SK-N-SH (cell line): ENCODE measurements around the gene PKM. TPM values are rescaled to one million over a fixed set of nuclear protein-coding genes. Genes with fewer than 3 reads are reported as not detected.
A peak's percentile ranks its signal among the peaks of the same experiment; 100 is the strongest.

Experiments
- CTCF ChIA-PET: fragments of 300-600, 350-600 bp; formaldehyde crosslinking; extraction: SDS; loops from one replicate; lab custom pipeline; 2021; lab: Yijun Ruan, JAX
- POLR2A ChIA-PET: fragments of 350-600 bp; sonication (Branson Sonifier 250); formaldehyde crosslinking; extraction: SDS; loops from one replicate; lab custom pipeline; 2020; ENCODE audit warnings: antibody characterized with exemption, inconsistent platforms; lab: Yijun Ruan, JAX
- DNase-seq: peaks from one replicate; pipeline ENCODE4 v3.0.0; 2012
- H2AFZ ChIP-seq: fragments of 200-600 bp; sonication (generic); 2 replicates; pipeline ENCODE4 v1.8.1; 2016; ENCODE audit warnings: antibody characterized with exemption, mild to moderate bottlenecking, low read depth
- H3F3A ChIP-seq: fragments of 200-600 bp; sonication (generic); replicated peaks from 2 replicates; pipeline ENCODE3; 2016; ENCODE audit warnings: antibody characterized with exemption, mild to moderate bottlenecking; ENCODE audit not compliant: insufficient read depth
- H3K27ac ChIP-seq, 2 experiments: fragments of 200-500 bp in 1 of 2; fragments of 200-600 bp in 1 of 2; sonication (Bioruptor generic) in 1 of 2; sonication (generic), shearing (Covaris generic) in 1 of 2; 2 replicates each; pipeline versions ENCODE4 v1.5.1 to v1.6.1; 2014 to 2016; ENCODE audit warnings: low read depth in 2 of 2, inconsistent platforms in 1 of 2, low read length in 1 of 2, mild to moderate bottlenecking in 1 of 2, mixed read lengths in 1 of 2
- H3K27me3 ChIP-seq: fragments of 200-600 bp; sonication (generic), shearing (Covaris generic); 2 replicates; pipeline ENCODE4 v1.6.1; 2016; ENCODE audit warnings: mixed run types; ENCODE audit not compliant: insufficient read depth
- H3K36me3 ChIP-seq, 2 experiments: fragments of 200-500 bp in 1 of 2; fragments of 200-600 bp in 1 of 2; sonication (Bioruptor generic) in 1 of 2; sonication (generic) in 1 of 2; replicated peaks in 1 of 2; 2 replicates each; pipeline versions ENCODE3 to v1.5.1; 2014 to 2016; ENCODE audit warnings: low read length in 1 of 2, mild to moderate bottlenecking in 1 of 2; ENCODE audit not compliant: insufficient read depth in 2 of 2, control insufficient read depth in 1 of 2
- H3K4me1 ChIP-seq, 2 experiments: fragments of 200-500 bp in 1 of 2; fragments of 200-600 bp in 1 of 2; sonication (Bioruptor generic) in 1 of 2; sonication (generic), shearing (Covaris generic) in 1 of 2; 2 replicates each; pipeline versions ENCODE4 v1.5.1 to v1.6.1; 2014 to 2016; ENCODE audit warnings: low read depth in 1 of 2, low read length in 1 of 2, mixed run types in 1 of 2; ENCODE audit not compliant: insufficient read depth in 2 of 2, control insufficient read depth in 1 of 2
- H3K4me2 ChIP-seq: fragments of 200-600 bp; sonication (generic), shearing (Covaris generic); 2 replicates; pipeline ENCODE4 v1.6.1; 2017; ENCODE audit warnings: mixed run types
- H3K4me3 ChIP-seq, 2 experiments: fragments of 200-500 bp in 1 of 2; fragments of 200-600 bp in 1 of 2; sonication (Bioruptor generic) in 1 of 2; sonication (generic), shearing (Covaris generic) in 1 of 2; 2 replicates each; pipeline versions ENCODE4 v1.5.1 to v1.8.1; 2014 to 2016; ENCODE audit warnings: low read depth in 2 of 2, inconsistent platforms in 1 of 2, low read length in 1 of 2, mild to moderate bottlenecking in 1 of 2, mixed read lengths in 1 of 2, moderate library complexity in 1 of 2
- H3K79me2 ChIP-seq: fragments of 200-600 bp; sonication (generic); 2 replicates; pipeline ENCODE4 v1.8.1; 2017; ENCODE audit warnings: mild to moderate bottlenecking; ENCODE audit not compliant: insufficient read depth
- H3K9ac ChIP-seq: fragments of 200-600 bp; sonication (generic); 2 replicates; pipeline ENCODE4 v1.6.1; 2017; ENCODE audit warnings: mixed run types
- H3K9me2 ChIP-seq: fragments of 200-600 bp; sonication (generic); 2 replicates; pipeline ENCODE4 v1.6.1; 2017; ENCODE audit warnings: mixed run types
- H3K9me3 ChIP-seq: fragments of 200-600 bp; sonication (generic); 2 replicates; pipeline ENCODE4 v1.6.1; 2017; ENCODE audit warnings: mixed run types, mild to moderate bottlenecking, moderate library complexity
- H4K20me1 ChIP-seq: fragments of 200-600 bp; sonication (generic); 2 replicates; pipeline ENCODE4 v1.6.1; 2017; ENCODE audit warnings: mild to moderate bottlenecking, mixed run types; ENCODE audit not compliant: insufficient read depth
- ELF1 ChIP-seq: IDR thresholded peaks from 2 replicates; pipeline ENCODE4 v1.4.0; 2012
- EP300 ChIP-seq, 2 experiments: IDR thresholded peaks; 2 replicates each; pipeline versions ENCODE4 v1.4.0 to v1.6.1; 2012; ENCODE audit warnings: borderline replicate concordance in 1 of 2, low read depth in 1 of 2, low read length in 1 of 2
- EZH2phosphoT487 ChIP-seq: fragments of 200-600 bp; sonication (generic); IDR thresholded peaks from 2 replicates; pipeline ENCODE4 v1.6.1; 2017; ENCODE audit warnings: low read depth, mixed run types, mild to moderate bottlenecking, antibody characterized with exemption, moderate library complexity, borderline replicate concordance
- FOXJ3 ChIP-seq: sonication (generic); formaldehyde crosslinking; IDR thresholded peaks from 2 replicates; pipeline ENCODE4 v1.5.1; 2020; ENCODE audit warnings: mild to moderate bottlenecking, missing genetic modification reagents
- FOXM1 ChIP-seq: IDR thresholded peaks from 2 replicates; pipeline ENCODE4 v1.4.0; 2012; ENCODE audit warnings: low read depth, mild to moderate bottlenecking
- GABPA ChIP-seq: IDR thresholded peaks from 2 replicates; pipeline ENCODE4 v1.4.0; 2012; ENCODE audit warnings: low read depth, mild to moderate bottlenecking
- GATA2 ChIP-seq: sonication (generic); formaldehyde crosslinking; IDR thresholded peaks from 2 replicates; pipeline ENCODE4 v1.5.0; 2020; ENCODE audit warnings: mild to moderate bottlenecking, missing genetic modification reagents
- MEF2A ChIP-seq: IDR thresholded peaks from 2 replicates; pipeline ENCODE4 v1.4.0; 2012; ENCODE audit warnings: low read depth, borderline replicate concordance
- NRF1 ChIP-seq: IDR thresholded peaks from 2 replicates; pipeline ENCODE4 v1.6.1; 2012; ENCODE audit warnings: low read depth, mild to moderate bottlenecking, low read length
- RCOR1 ChIP-seq: fragments of 150-350 bp; IDR thresholded peaks from 2 replicates; pipeline ENCODE4 v1.6.1; 2017; ENCODE audit warnings: antibody characterized with exemption, low read length
- RFX5 ChIP-seq: IDR thresholded peaks from 2 replicates; pipeline ENCODE4 v1.6.1; 2012; ENCODE audit warnings: mild to moderate bottlenecking, improper control_type of control experiment, low read length
- RXRA ChIP-seq: IDR thresholded peaks from 2 replicates; pipeline ENCODE4 v1.4.0; 2012; ENCODE audit warnings: low read depth, mild to moderate bottlenecking, borderline replicate concordance
- SIN3A ChIP-seq: IDR thresholded peaks from 2 replicates; pipeline ENCODE4 v1.6.1; 2012; ENCODE audit warnings: low read depth, mild to moderate bottlenecking, low read length, moderate library complexity, borderline replicate concordance
- TAF1 ChIP-seq: IDR thresholded peaks from 2 replicates; pipeline ENCODE4 v1.6.1; 2012; ENCODE audit warnings: low read depth, mild to moderate bottlenecking, low read length, moderate library complexity, borderline replicate concordance
- TCF12 ChIP-seq: IDR thresholded peaks from 2 replicates; pipeline ENCODE4 v1.4.0; 2012
- TEAD4 ChIP-seq: IDR thresholded peaks from 2 replicates; pipeline ENCODE4 v1.4.0; 2012; ENCODE audit warnings: mild to moderate bottlenecking, borderline replicate concordance; ENCODE audit not compliant: insufficient read depth
- YY1 ChIP-seq: IDR thresholded peaks from 2 replicates; pipeline ENCODE4 v1.4.0; 2012; ENCODE audit warnings: low read depth, mild to moderate bottlenecking
- WGBS: methylation state at CpG from one replicate; pipeline ENCODE4 v1.1.6; 2017; ENCODE audit warnings: low lambda C conversion rate; 5-methylcytosine and 5-hydroxymethylcytosine counted together
- polyA plus RNA-seq, 3 experiments: library from polyadenylated mRNA; depleted of rRNA; stranded (reverse); fragments of >200 nt; gene quantifications; 2 replicates each; pipeline ENCODE4 v1.2.3, GENCODE V29; 2012
- TF ChIP-seq, protein P1 (sequence below): IDR thresholded peaks from 2 replicates; pipeline ENCODE4; 2012
- TF ChIP-seq, protein P2 (sequence below): fragments of 200-600 bp; sonication (generic); IDR thresholded peaks from 2 replicates; pipeline ENCODE4 v1.6.1; 2017; ENCODE audit warnings: antibody characterized with exemption, mild to moderate bottlenecking, moderate library complexity
- TF ChIP-seq, protein P3 (sequence below): IDR thresholded peaks from 2 replicates; pipeline ENCODE4 v1.6.1; 2012; ENCODE audit warnings: mild to moderate bottlenecking, low read depth, low read length, moderate library complexity
- TF ChIP-seq, protein P4 (sequence below): IDR thresholded peaks from 2 replicates; pipeline ENCODE4 v1.4.0; 2012; ENCODE audit warnings: low read depth
- TF ChIP-seq, protein P5 (sequence below): IDR thresholded peaks from 2 replicates; pipeline ENCODE4 v1.4.0; 2012; ENCODE audit warnings: low read depth, borderline replicate concordance

PKM gene
- 1,453 and 1,539 TPM in 2 replicates for polyA plus RNA-seq (2012; rRNA removed)
- 1,382 and 1,692 TPM in 2 replicates for polyA plus RNA-seq (2012; cell fraction: cytosol; rRNA removed)
- polyA plus RNA-seq (2012; cell fraction: nucleus; rRNA removed), result 1,500 and 1,629 TPM in 2 replicates

DNA sequence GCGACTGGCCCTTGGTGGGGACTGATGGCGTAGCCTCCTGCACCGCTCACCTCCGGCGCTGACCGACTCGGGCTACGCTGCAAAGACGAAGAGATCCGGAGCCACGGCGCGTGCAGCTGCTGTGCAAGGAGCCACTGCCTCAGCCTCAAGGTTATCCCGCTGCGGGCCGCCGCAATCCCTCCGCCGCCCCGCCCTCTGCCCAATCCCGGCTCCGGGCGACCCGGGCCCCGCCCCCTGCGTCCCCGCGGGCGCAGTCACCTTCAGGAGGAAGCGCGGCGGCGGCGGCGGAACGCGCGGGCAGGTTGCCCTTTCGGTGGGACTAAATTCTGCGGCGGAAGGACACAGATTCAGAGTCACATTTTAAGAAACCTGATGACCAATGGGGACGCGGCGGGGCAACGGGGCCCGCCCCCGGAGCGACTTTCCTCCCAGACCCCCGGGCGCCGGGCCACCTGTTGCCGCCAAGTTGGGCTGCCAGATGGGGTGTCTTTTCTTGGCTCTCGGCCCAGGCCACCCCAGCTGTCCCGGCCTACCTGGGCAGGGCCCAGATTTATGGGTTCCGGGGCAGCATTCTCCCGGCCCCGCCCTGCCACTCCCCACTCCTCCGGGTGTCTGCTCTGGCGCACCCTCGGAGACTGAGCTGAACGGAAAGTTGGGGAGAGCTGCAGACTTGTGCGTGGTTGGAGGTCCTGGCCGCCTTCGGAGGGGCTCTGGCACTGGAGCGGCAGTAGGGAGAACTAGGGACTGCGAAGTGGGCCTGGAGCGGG is at the start of gene PKM:
TSS of gene PKM (minus strand) at position 125 of the 767 bp plus-strand sequence. CDS start 12,093 bp downstream, outside the sequence.
- peaks cover 18 to 35% of the 10 kb centered on the region in 2 experiments; a peak in 3 of 4 replicates for H3K4me1 ChIP-seq
- no peaks in the 10 kb centered on the region for H3K27me3 ChIP-seq
- POLR2A ChIA-PET, result interaction anchor here (1.0 to 3.3 kb wide), 9 partner anchors 8 to 89 kb away, joined by 3 to 28 read pairs (median 6); partner anchors contain the start of genes CELF6 and GRAMD2A
- peaks cover 33% of the 10 kb centered on the region for H4K20me1 ChIP-seq
- H3K9ac ChIP-seq, result peak within 1 kb of the TSS; percentile 96
- WGBS, result 0% methylated on average over 38 of the region's 67 CpGs
- H3K4me3 ChIP-seq, result peak within 1 kb of the TSS; percentile 88 to 90
- CTCF ChIA-PET, result interaction anchor here (1.0 to 3.5 kb wide), 5 partner anchors 10 to 487 kb away, joined by 3 to 23 read pairs (median 4); no protein-coding TSS in a partner anchor
- H3K27ac ChIP-seq, result peak within 1 kb of the TSS; percentile 89 to 96
- no peaks in the 10 kb centered on the region for H3K9me2 ChIP-seq
- H3F3A ChIP-seq, result peaks cover 50% of the 10 kb centered on the region
- H3K9me3 ChIP-seq, result no peaks in the 10 kb centered on the region
- peak; percentile 96 for DNase-seq
- no peak within 1 kb of the TSS; the same call in 1 of the 2 replicates for H2AFZ ChIP-seq
- H3K79me2 ChIP-seq, result peaks cover 76% of the 10 kb centered on the region
- peaks cover 0 to 7% of the 10 kb centered on the region in 2 experiments for H3K36me3 ChIP-seq
- peak within 1 kb of the TSS; percentile 93 for H3K4me2 ChIP-seq
- peak; percentile 41; the same call in 1 of the 2 replicates for TF ChIP-seq NRF1
- TF ChIP-seq, protein P1, sequence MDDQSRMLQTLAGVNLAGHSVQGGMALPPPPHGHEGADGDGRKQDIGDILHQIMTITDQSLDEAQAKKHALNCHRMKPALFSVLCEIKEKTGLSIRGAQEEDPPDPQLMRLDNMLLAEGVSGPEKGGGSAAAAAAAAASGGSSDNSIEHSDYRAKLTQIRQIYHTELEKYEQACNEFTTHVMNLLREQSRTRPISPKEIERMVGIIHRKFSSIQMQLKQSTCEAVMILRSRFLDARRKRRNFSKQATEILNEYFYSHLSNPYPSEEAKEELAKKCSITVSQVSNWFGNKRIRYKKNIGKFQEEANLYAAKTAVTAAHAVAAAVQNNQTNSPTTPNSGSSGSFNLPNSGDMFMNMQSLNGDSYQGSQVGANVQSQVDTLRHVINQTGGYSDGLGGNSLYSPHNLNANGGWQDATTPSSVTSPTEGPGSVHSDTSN, result peak; percentile 88
- TF ChIP-seq TEAD4, result peak; percentile 58
- TF ChIP-seq YY1, result no peak
- no peak for TF ChIP-seq FOXJ3
- TF ChIP-seq, protein P2, sequence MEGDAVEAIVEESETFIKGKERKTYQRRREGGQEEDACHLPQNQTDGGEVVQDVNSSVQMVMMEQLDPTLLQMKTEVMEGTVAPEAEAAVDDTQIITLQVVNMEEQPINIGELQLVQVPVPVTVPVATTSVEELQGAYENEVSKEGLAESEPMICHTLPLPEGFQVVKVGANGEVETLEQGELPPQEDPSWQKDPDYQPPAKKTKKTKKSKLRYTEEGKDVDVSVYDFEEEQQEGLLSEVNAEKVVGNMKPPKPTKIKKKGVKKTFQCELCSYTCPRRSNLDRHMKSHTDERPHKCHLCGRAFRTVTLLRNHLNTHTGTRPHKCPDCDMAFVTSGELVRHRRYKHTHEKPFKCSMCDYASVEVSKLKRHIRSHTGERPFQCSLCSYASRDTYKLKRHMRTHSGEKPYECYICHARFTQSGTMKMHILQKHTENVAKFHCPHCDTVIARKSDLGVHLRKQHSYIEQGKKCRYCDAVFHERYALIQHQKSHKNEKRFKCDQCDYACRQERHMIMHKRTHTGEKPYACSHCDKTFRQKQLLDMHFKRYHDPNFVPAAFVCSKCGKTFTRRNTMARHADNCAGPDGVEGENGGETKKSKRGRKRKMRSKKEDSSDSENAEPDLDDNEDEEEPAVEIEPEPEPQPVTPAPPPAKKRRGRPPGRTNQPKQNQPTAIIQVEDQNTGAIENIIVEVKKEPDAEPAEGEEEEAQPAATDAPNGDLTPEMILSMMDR, result no peak
- TF ChIP-seq, protein P3, sequence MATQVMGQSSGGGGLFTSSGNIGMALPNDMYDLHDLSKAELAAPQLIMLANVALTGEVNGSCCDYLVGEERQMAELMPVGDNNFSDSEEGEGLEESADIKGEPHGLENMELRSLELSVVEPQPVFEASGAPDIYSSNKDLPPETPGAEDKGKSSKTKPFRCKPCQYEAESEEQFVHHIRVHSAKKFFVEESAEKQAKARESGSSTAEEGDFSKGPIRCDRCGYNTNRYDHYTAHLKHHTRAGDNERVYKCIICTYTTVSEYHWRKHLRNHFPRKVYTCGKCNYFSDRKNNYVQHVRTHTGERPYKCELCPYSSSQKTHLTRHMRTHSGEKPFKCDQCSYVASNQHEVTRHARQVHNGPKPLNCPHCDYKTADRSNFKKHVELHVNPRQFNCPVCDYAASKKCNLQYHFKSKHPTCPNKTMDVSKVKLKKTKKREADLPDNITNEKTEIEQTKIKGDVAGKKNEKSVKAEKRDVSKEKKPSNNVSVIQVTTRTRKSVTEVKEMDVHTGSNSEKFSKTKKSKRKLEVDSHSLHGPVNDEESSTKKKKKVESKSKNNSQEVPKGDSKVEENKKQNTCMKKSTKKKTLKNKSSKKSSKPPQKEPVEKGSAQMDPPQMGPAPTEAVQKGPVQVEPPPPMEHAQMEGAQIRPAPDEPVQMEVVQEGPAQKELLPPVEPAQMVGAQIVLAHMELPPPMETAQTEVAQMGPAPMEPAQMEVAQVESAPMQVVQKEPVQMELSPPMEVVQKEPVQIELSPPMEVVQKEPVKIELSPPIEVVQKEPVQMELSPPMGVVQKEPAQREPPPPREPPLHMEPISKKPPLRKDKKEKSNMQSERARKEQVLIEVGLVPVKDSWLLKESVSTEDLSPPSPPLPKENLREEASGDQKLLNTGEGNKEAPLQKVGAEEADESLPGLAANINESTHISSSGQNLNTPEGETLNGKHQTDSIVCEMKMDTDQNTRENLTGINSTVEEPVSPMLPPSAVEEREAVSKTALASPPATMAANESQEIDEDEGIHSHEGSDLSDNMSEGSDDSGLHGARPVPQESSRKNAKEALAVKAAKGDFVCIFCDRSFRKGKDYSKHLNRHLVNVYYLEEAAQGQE, result peak; percentile 81
- TF ChIP-seq, protein P4, sequence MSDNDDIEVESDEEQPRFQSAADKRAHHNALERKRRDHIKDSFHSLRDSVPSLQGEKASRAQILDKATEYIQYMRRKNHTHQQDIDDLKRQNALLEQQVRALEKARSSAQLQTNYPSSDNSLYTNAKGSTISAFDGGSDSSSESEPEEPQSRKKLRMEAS, result peak; percentile 66
- TF ChIP-seq RXRA, result peak; percentile 17; the same call in 1 of the 2 replicates
- peak; percentile 29; the same call in 1 of the 2 replicates for TF ChIP-seq GABPA
- TF ChIP-seq RFX5, result 0 out of 2 replicates have a peak, but pooled peaks have one; percentile 10
- peak; percentile 49; the same call in 1 of the 2 replicates for TF ChIP-seq ELF1
- peak; percentile 96; the same call in 1 of the 2 replicates for TF ChIP-seq SIN3A
- 0 out of 2 replicates have a peak, but pooled peaks have one; percentile 10 for TF ChIP-seq RCOR1
- peak in 1 of 2 experiments; percentile 56; a peak in 1 of 4 replicates for TF ChIP-seq EP300 (IDR thresholded peaks at IDR 0.05; ENCODE audit: borderline replicate concordance in 1 of 2, low read depth in 1 of 2, low read length in 1 of 2)
- TF ChIP-seq TCF12, result peak; percentile 68
- 0 out of 2 replicates have a peak, but pooled peaks have one; percentile 65 for TF ChIP-seq FOXM1
- TF ChIP-seq TAF1, result peak; percentile 99
- TF ChIP-seq EZH2phosphoT487, result no peak
- TF ChIP-seq MEF2A, result peak; percentile 8; the same call in 1 of the 2 replicates
- TF ChIP-seq, protein P5, sequence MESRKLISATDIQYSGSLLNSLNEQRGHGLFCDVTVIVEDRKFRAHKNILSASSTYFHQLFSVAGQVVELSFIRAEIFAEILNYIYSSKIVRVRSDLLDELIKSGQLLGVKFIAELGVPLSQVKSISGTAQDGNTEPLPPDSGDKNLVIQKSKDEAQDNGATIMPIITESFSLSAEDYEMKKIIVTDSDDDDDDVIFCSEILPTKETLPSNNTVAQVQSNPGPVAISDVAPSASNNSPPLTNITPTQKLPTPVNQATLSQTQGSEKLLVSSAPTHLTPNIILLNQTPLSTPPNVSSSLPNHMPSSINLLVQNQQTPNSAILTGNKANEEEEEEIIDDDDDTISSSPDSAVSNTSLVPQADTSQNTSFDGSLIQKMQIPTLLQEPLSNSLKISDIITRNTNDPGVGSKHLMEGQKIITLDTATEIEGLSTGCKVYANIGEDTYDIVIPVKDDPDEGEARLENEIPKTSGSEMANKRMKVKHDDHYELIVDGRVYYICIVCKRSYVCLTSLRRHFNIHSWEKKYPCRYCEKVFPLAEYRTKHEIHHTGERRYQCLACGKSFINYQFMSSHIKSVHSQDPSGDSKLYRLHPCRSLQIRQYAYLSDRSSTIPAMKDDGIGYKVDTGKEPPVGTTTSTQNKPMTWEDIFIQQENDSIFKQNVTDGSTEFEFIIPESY, result no peak; the same call in 1 of the 2 replicates
- no peak; the same call in 1 of the 2 replicates for TF ChIP-seq GATA2 (CRISPR knock-in tag)
